HG03139 (cell line): ENCODE results near the gene MALAT1.
A peak's percentile ranks its signal among the peaks of the same experiment; 100 is the strongest.

Experiments
- ATAC-seq: cut with Tn5 transposase; IDR thresholded peaks from one replicate; pipeline ENCODE4 v1.9.1; 2021; ENCODE audit not compliant: unreplicated experiment

The MALAT1 gene

GRCh38 chr11:65537620-65538231 lies 38.9 kb downstream of the MALAT1 start:
- no peak for ATAC-seq

- no peak for ATAC-seq
Observed at GRCh38 chr11:65538232-65538914, 39.5 kb downstream of the MALAT1 start.

GRCh38 chr11:65538915-65539743 lies 40.3 kb downstream of the MALAT1 start:
- ATAC-seq, result no peak

GRCh38 chr11:65539744-65540289 lies 41.0 kb downstream of the MALAT1 start:
- ATAC-seq, result peak; percentile 42

- peak; percentile 51 for ATAC-seq
Observed at GRCh38 chr11:65540290-65541092, 41.6 kb downstream of the MALAT1 start.

- no peak for ATAC-seq
Observed at GRCh38 chr11:65541093-65541982, 42.5 kb downstream of the MALAT1 start.

- no peak for ATAC-seq
Observed at GRCh38 chr11:65542738-65543390, 44.0 kb downstream of the MALAT1 start.

GRCh38 chr11:65545853-65546216 lies 47.0 kb downstream of the MALAT1 start:
- ATAC-seq, result no peak

- ATAC-seq, result peak; percentile 50
Observed at GRCh38 chr11:65546217-65546958, 47.5 kb downstream of the MALAT1 start.

GRCh38 chr11:65547446-65548125 lies 48.7 kb downstream of the MALAT1 start:
- ATAC-seq, result no peak

- ATAC-seq, result no peak
Observed at GRCh38 chr11:65548395-65548794, 49.5 kb downstream of the MALAT1 start.

GRCh38 chr11:65549096-65549495 lies 50.3 kb downstream of the MALAT1 start:
- ATAC-seq, result no peak

- no peak for ATAC-seq
Observed at GRCh38 chr11:65551572-65552387, 52.9 kb downstream of the MALAT1 start.

GRCh38 chr11:65552388-65552951 lies 53.6 kb downstream of the MALAT1 start:
- ATAC-seq, result no peak

GRCh38 chr11:65553301-65554001 lies 54.6 kb downstream of the MALAT1 start:
- no peak for ATAC-seq

GRCh38 chr11:65554057-65554818 lies 55.4 kb downstream of the MALAT1 start:
- ATAC-seq, result no peak
